Endodermal cell (in vitro differentiated cells): ENCODE measurements around the gene SCUBE3. TPM values are rescaled to one million over a fixed set of nuclear protein-coding genes. Genes with fewer than 3 reads are reported as not detected.

ENCODE experiments used
- DNase-seq: peaks from one replicate; pipeline ENCODE4 v3.0.0-alpha.2; 2017
- H3K27ac ChIP-seq: 2 replicates; pipeline ENCODE4 v1.5.1; 2013; ENCODE audit warnings: mild to moderate bottlenecking, low read depth, low read length, moderate library complexity
- H3K27me3 ChIP-seq: 2 replicates; pipeline ENCODE4 v1.6.1; 2013; ENCODE audit warnings: mild to moderate bottlenecking, low read length, moderate library complexity; ENCODE audit not compliant: insufficient read depth, control insufficient read depth, poor library complexity, severe bottlenecking
- H3K36me3 ChIP-seq: 2 replicates; pipeline ENCODE4 v1.7.0; 2013; ENCODE audit warnings: mild to moderate bottlenecking, low read length, moderate library complexity; ENCODE audit not compliant: control insufficient read depth, insufficient read depth
- H3K4me1 ChIP-seq: one replicate; pipeline ENCODE4 v1.7.0; 2013; ENCODE audit warnings: low read length; ENCODE audit not compliant: control insufficient read depth, insufficient read depth
- H3K4me3 ChIP-seq: 2 replicates; pipeline ENCODE4 v1.5.1; 2013; ENCODE audit warnings: mild to moderate bottlenecking, low read length, moderate library complexity
- H3K9ac ChIP-seq: 2 replicates; pipeline ENCODE4 v1.6.1; 2013; ENCODE audit warnings: mild to moderate bottlenecking, low read length, moderate library complexity; ENCODE audit not compliant: poor library complexity, severe bottlenecking; ENCODE audit errors: extremely low read depth
- H3K9me3 ChIP-seq: 2 replicates; pipeline ENCODE4 v1.6.1; 2013; ENCODE audit warnings: mild to moderate bottlenecking, low read length, moderate library complexity; ENCODE audit not compliant: control insufficient read depth
- H3K27ac Mint-ChIP-seq: 2 replicates; pipeline ENCODE4 v1.8.0; 2020; ENCODE audit warnings: mixed read lengths
- H3K27me3 Mint-ChIP-seq: 2 replicates; pipeline ENCODE4 v1.8.0; 2021; ENCODE audit warnings: mild to moderate bottlenecking, mixed read lengths; ENCODE audit not compliant: insufficient read depth
- H3K36me3 Mint-ChIP-seq: 2 replicates; pipeline ENCODE4 v1.8.0; 2020; ENCODE audit warnings: low read depth, mixed read lengths
- H3K4me1 Mint-ChIP-seq: 2 replicates; pipeline ENCODE4 v1.8.0; 2020; ENCODE audit warnings: mixed read lengths
- H3K4me3 Mint-ChIP-seq: 2 replicates; pipeline ENCODE4 v1.8.0; 2020; ENCODE audit warnings: mild to moderate bottlenecking, moderate library complexity, mixed read lengths
- H3K9me3 Mint-ChIP-seq: 2 replicates; pipeline ENCODE4 v1.8.0; 2020; ENCODE audit warnings: mild to moderate bottlenecking, mixed read lengths
- WGBS, 2 experiments: methylation state at CpG; one replicate each; pipeline versions ENCODE4 v1.1.5 to v1.1.7; 2013; ENCODE audit warnings: missing lambda C conversion rate in 2 of 2, mixed read lengths in 1 of 2; ENCODE audit not compliant: insufficient coverage in 1 of 2, insufficient read length in 1 of 2; 5-methylcytosine and 5-hydroxymethylcytosine counted together
- total RNA-seq, 2 donors: library from RNA; stranded (reverse); fragmentation: NEBNext Ultra II Directional in 1 of 2; extraction: Animal tissue kit (Norgen Biotek cat#: 25700) in 1 of 2; gene quantifications; 2 replicates in 1 of 2; 3 replicates in 1 of 2; pipeline ENCODE4 v1.2.1, GENCODE V29; 2021
- TF ChIP-seq, protein P1 (sequence below): fragments of 200-600 bp; sonication (generic); conservative IDR thresholded peaks from 2 replicates; pipeline ENCODE4 v1.5.0; 2021; ENCODE audit warnings: antibody characterized with exemption, mild to moderate bottlenecking

SCUBE3 gene
- total RNA-seq, 2 donors from 2014 or later = 0.27 to 0.86 TPM

DNA sequence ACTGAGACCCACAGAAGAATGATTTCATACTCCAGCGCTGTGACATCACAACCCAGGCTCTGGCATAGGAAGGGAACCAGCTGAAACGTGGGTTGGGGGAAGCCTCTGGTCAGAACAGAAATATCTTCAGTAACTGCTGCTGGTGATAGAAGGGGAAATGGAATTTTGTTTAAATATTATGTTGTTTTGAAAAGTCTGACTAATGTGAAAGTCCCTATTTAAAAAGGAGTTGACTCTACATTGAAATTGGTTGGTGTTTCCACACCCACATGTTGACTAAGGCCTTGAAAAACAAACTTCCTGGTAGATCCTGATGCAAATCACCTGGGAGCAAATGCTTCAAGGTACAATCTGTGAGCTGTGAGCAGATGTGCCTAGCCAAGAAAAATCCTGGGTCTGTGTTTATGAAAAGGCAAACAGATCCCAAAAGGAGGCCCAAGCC is 48.1 kb upstream of the SCUBE3 start:
- no peaks in the 10 kb centered on the region for H3K9me3 ChIP-seq
- Mint-ChIP-seq H3K27ac (peak overlapping the region; percentile 40), H3K27me3 (peaks cover 33% of the 10 kb centered on the region), H3K36me3 (no peaks in the 10 kb centered on the region), H3K4me1 (peaks cover 21% of the 10 kb centered on the region), H3K9me3 (peaks cover 5% of the 10 kb centered on the region), H3K4me3 (no peak overlapping the region)
- peaks cover 2% of the 10 kb centered on the region for H3K4me1 ChIP-seq
- TF ChIP-seq, protein P1, sequence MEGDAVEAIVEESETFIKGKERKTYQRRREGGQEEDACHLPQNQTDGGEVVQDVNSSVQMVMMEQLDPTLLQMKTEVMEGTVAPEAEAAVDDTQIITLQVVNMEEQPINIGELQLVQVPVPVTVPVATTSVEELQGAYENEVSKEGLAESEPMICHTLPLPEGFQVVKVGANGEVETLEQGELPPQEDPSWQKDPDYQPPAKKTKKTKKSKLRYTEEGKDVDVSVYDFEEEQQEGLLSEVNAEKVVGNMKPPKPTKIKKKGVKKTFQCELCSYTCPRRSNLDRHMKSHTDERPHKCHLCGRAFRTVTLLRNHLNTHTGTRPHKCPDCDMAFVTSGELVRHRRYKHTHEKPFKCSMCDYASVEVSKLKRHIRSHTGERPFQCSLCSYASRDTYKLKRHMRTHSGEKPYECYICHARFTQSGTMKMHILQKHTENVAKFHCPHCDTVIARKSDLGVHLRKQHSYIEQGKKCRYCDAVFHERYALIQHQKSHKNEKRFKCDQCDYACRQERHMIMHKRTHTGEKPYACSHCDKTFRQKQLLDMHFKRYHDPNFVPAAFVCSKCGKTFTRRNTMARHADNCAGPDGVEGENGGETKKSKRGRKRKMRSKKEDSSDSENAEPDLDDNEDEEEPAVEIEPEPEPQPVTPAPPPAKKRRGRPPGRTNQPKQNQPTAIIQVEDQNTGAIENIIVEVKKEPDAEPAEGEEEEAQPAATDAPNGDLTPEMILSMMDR = no peak
- no peaks in the 10 kb centered on the region for H3K36me3 ChIP-seq
- H3K9ac ChIP-seq = no peak overlapping the region
- no peak overlapping the region for H3K27ac ChIP-seq
- no peak overlapping the region for H3K4me3 ChIP-seq
- peak; percentile 47 for DNase-seq
- WGBS, 2 experiments = 91 to 93% methylated on average over 2 of the region's 2 CpGs
- peaks cover 12% of the 10 kb centered on the region for H3K27me3 ChIP-seq

DNA sequence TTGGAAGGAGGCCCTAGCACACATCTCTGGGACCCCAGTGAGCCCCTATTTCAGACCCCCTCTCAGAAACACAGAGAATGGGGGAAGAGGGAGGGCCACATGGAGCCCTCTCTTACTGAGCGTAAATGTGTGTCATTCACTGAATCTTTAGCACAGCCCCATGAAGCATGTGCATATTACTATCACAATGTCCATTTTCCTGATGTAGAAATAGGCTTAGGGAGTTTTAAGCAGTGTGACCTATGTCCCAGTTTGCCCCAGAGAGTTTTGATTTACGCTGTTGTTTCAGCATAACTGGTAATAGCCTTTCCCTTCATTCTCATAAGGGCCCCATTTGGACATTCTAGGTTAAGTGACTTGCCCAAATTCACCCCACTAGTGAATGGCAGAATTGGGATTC is 47.6 kb upstream of the SCUBE3 start:
- Histone ChIP-seq H3K27me3 (peaks cover 12% of the 10 kb centered on the region), H3K4me3 (no peak overlapping the region), H3K9me3 (no peaks in the 10 kb centered on the region), H3K27ac (no peak overlapping the region), H3K9ac (no peak overlapping the region), H3K36me3 (no peaks in the 10 kb centered on the region), H3K4me1 (peaks cover 2% of the 10 kb centered on the region)
- Mint-ChIP-seq H3K4me1 (peaks cover 16% of the 10 kb centered on the region), H3K4me3 (no peak overlapping the region), H3K9me3 (peaks cover 5% of the 10 kb centered on the region), H3K36me3 (no peaks in the 10 kb centered on the region), H3K27me3 (peaks cover 35% of the 10 kb centered on the region), H3K27ac (no peak overlapping the region)
- no peak for DNase-seq
- 95 to 100% methylated on average over 1 to 2 of the region's 2 CpGs for WGBS, 2 experiments
- TF ChIP-seq, protein P1 = no peak

DNA sequence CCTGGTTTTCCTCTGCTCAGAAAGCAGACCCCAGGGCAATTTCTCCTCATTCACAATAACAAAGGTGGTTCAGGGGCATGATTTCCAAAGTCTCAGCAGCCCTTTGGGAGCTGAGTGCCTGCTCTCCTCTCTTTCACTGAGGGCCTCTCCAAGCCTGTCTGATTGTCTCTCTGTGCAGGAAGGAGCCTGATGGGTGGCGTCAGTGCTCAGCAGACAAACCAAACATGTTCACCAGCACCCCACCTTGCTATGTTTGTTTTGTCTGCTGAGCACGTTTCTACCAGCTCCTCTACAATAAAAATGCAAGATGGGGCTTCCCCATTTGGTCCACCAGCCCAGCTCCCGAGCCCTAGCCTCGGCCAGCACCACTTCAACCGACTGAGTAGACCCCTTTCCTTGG is 47.2 kb upstream of the SCUBE3 start:
- no peaks in the 10 kb centered on the region for H3K36me3 Mint-ChIP-seq
- no peaks in the 10 kb centered on the region for H3K9me3 ChIP-seq
- H3K27ac Mint-ChIP-seq = peak overlapping the region; percentile 14
- TF ChIP-seq, protein P1 = no peak
- WGBS, 2 experiments = 83 to 93% methylated on average over 5 of the region's 5 CpGs
- peaks cover 5% of the 10 kb centered on the region for H3K9me3 Mint-ChIP-seq
- no peak overlapping the region for H3K4me3 Mint-ChIP-seq
- no peak overlapping the region for H3K4me3 ChIP-seq
- no peak overlapping the region for H3K9ac ChIP-seq
- no peak overlapping the region for H3K27ac ChIP-seq
- H3K4me1 ChIP-seq = peaks cover 2% of the 10 kb centered on the region
- peak; percentile 31 for DNase-seq
- no peaks in the 10 kb centered on the region for H3K36me3 ChIP-seq
- peaks cover 35% of the 10 kb centered on the region for H3K27me3 Mint-ChIP-seq
- peaks cover 8% of the 10 kb centered on the region for H3K27me3 ChIP-seq
- peaks cover 14% of the 10 kb centered on the region for H3K4me1 Mint-ChIP-seq
